ENCODE measurements around the gene MME.

Gene MME

DNA sequence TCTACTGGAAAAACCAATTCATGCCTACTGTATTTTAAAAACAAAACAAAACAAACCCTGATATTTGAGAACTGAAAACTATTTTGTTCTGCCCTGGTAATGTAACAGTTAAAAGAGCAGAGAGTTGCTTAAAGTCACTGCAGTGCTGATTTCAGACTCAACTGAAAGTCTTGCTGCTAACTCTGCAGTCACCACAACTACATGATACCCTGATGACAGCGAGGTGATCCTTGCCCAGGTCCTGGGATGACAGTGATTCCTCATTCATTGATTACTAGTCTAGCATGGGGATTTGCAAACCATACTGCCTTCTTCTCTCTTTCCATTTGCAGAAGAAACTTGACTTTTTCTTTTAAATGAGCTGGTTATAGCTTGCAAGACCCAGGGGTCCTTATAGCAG lies 67.5 kb downstream of the MME start:
- TF ChIP-seq, protein P1, sequence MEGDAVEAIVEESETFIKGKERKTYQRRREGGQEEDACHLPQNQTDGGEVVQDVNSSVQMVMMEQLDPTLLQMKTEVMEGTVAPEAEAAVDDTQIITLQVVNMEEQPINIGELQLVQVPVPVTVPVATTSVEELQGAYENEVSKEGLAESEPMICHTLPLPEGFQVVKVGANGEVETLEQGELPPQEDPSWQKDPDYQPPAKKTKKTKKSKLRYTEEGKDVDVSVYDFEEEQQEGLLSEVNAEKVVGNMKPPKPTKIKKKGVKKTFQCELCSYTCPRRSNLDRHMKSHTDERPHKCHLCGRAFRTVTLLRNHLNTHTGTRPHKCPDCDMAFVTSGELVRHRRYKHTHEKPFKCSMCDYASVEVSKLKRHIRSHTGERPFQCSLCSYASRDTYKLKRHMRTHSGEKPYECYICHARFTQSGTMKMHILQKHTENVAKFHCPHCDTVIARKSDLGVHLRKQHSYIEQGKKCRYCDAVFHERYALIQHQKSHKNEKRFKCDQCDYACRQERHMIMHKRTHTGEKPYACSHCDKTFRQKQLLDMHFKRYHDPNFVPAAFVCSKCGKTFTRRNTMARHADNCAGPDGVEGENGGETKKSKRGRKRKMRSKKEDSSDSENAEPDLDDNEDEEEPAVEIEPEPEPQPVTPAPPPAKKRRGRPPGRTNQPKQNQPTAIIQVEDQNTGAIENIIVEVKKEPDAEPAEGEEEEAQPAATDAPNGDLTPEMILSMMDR (IDR thresholded peaks at IDR 0.05; ENCODE audit: low read depth, low read length, missing control alignments), result no peak
- DNase-seq (ENCODE audit: low read depth), result no peak
- H3K4me3 ChIP-seq (ENCODE audit: low read depth, low read length), result no peak overlapping the region
- in situ Hi-C loops (cut with HindIII; ENCODE audit: low sequenced_read_pairs), result no loop called here

DNA sequence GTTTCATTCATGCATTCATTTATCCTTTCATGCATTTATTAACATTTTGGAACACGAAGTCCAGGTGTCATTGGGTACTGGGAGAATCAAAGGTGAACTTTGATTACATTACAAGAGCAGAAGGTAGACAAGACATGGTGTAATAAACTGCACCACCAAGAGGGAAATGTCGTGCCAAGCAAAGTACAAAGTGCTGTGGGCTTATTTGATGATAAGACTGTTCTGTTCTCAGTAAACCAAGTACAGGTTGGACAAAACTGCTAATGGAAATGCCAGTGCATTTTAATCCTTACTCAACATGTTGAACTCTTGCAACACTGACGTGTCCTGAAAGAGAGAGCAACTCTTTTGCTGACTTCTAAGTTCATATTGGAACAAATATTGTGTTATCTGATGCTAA lies 69.4 kb downstream of the MME start:
- H3K4me3 ChIP-seq (ENCODE audit: low read depth, low read length), result no peak overlapping the region
- in situ Hi-C loops (cut with HindIII; ENCODE audit: low sequenced_read_pairs), result no loop called here
- DNase-seq (ENCODE audit: low read depth), result no peak
- TF ChIP-seq, protein P1 (IDR thresholded peaks at IDR 0.05; ENCODE audit: low read depth, low read length, missing control alignments), result no peak

DNA sequence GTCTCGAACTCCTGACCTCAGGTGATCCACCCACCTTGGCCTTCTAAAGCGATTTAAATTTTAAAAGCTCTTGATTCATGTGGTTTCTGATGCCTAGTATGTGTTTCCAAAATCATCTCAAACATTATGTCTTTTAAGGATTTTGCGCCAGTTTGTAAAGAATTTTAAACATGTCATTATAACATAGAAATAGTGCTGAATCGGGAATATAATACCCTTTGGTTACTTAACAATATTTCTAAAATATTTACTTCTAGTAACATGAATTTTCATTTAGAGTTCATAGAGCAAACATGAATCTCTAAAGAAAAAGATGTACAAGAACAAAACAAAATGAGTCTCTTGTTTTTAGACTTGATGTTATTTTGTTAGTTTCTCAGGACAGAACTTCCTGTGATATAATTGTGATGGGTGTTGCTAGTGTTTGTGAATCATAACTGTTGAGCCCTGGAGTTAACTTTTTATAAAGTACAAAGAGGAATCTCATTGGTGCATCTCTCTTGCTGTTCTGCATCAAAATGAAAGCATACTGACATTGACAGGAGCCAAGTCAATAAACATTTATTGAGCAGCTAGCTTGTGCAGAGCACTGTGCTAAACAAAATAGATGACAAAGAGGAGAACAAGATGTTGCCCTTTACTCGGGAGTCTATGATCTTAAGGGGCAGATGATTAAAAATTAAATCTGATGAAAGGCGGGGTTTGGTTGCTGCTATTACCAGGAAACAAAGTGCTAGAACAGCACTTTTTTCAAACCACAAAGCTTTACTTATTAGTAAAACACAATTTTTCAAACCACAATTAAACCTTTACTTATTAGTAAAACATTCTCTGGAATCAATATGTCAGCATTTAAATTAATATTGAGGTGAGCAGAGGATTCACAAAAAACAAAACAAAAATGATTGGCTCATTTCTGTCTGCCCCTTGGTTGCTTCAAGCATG lies 73.4 kb downstream of the MME start:
- no peak for DNase-seq (ENCODE audit: low read depth)
- TF ChIP-seq, protein P1 (IDR thresholded peaks at IDR 0.05; ENCODE audit: low read depth, low read length, missing control alignments), result no peak
- in situ Hi-C loops (cut with HindIII; ENCODE audit: low sequenced_read_pairs), result no loop called here
- no peak overlapping the region for H3K4me3 ChIP-seq (ENCODE audit: low read depth, low read length)

DNA sequence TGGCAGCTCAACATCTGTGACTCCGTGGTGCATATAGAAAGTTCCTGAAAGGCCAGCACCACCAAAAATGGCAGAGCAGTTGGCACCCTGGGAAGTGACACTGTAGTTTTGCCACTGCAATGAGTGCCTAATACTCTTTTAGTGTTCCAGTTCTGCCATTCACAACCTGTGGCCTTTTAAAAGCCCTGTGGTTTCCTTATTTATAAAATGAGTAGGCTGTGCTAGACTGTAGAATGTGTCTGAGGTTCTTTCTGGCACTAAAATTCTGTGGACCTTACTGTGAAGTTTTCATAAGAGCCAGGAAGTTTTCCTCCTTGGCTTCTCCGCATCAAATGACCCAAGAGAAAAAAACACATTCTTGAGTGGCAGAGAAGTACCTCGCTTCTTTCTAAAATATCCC lies 74.1 kb downstream of the MME start:
- no peak for DNase-seq (ENCODE audit: low read depth)

GRCh38 chr3:155158346-155159037 lies 78.4 kb downstream of the MME start:
- in situ Hi-C loops (cut with HindIII; ENCODE audit: low sequenced_read_pairs), result no loop called here
- DNase-seq (ENCODE audit: low read depth), result no peak
- H3K4me3 ChIP-seq (ENCODE audit: low read depth, low read length), result no peak overlapping the region
- TF ChIP-seq, protein P1 (IDR thresholded peaks at IDR 0.05; ENCODE audit: low read depth, low read length, missing control alignments), result no peak

More for the DNA sequence above, 74.1 kb downstream of the MME start:
- TF ChIP-seq, protein P1 (IDR thresholded peaks at IDR 0.05; ENCODE audit: low read depth, low read length, missing control alignments), result no peak
- in situ Hi-C loops (cut with HindIII; ENCODE audit: low sequenced_read_pairs), result no loop called here
- H3K4me3 ChIP-seq (ENCODE audit: low read depth, low read length), result no peak overlapping the region

DNA sequence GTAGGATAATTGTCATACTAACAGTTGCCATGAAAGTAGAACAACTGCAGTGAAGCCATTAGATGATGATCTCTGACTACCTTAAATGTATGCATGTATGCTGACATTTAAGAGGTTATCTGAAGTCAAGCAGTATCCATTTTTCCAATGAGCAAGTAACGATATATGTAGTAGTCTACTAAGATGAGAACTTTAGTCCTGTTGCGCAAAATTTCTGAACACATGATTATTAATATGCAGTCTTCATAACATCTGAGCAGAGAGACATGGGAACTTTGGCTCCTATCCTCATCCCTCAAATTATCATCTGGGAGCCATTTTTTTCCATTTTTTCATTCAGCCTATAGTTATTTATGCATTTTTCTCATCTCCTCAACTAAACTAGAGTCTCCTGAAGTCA lies 79.2 kb downstream of the MME start:
- TF ChIP-seq, protein P1 (IDR thresholded peaks at IDR 0.05; ENCODE audit: low read depth, low read length, missing control alignments), result no peak
- no peak for DNase-seq (ENCODE audit: low read depth)
- no peak overlapping the region for H3K4me3 ChIP-seq (ENCODE audit: low read depth, low read length)
- in situ Hi-C loops (cut with HindIII; ENCODE audit: low sequenced_read_pairs), result no loop called here

Measured in astrocyte of the cerebellum (primary cell).